GM19043 (cell line): ENCODE measurements around the gene CYP2E1.
A peak's percentile ranks its signal among the peaks of the same experiment; 100 is the strongest.
"Not testable (repeated sequence)": the region's sequence is repeated elsewhere in the genome, so short reads cannot be mapped to it uniquely, and the experiment has no call there.

ENCODE experiments used
- ATAC-seq: cut with Tn5 transposase; IDR thresholded peaks from one replicate; pipeline ENCODE4 v1.9.1; 2021; ENCODE audit warnings: low read depth; ENCODE audit not compliant: unreplicated experiment

CYP2E1 gene

GRCh38 chr10:133526957-133527588, at the start of gene CYP2E1:
Gene CYP2E1 (plus strand): TSS chr10:133527363. CDS start chr10:133527396, 33 bp downstream.
- no peak for ATAC-seq

GRCh38 chr10:133481086-133481643, 46.0 kb upstream of the CYP2E1 start:
- ATAC-seq: no peak

DNA sequence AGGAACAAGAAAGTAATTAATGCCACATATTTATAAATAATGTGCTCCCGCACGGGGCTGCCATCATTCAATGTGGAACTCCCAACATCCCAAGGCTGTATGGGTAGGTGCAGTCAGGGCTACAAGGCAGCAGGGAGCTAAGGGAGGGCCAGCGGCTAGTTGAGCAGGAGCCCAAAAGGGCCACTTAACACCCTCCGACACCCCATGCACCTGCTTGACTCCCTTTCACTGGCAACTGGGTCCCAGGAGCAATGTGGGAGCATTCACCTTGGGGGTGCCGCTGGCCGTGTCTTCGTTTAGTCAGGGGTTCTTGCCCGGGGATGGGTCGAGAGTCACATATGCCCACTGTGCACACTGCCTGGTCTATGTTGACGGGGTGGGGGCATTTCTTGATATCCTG, 45.5 kb upstream of the CYP2E1 start:
- ATAC-seq: no peak

- no peak for ATAC-seq
Observed at GRCh38 chr10:133484818-133485217, 42.3 kb upstream of the CYP2E1 start.

DNA sequence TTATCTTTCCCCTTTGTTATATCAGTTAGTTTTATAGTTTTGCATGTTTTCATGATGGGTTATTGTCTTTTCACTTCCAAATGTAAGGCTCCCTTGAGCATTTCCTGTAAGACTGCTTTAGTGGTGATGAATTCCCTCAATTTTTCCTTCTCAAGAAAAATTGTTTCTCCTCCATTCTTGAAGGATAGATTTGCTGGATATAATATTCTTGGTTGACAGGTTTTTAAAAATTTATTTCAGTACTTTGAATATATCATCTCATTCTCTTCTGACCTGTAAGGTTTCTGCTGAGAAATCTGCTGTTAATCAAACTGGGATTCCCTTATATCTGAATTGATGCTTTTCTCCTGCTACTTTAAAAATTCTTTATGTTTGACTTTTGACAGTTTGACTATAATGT, 40.1 kb upstream of the CYP2E1 start:
- no peak for ATAC-seq

- no peak for ATAC-seq
Observed at GRCh38 chr10:133488354-133488753, 38.8 kb upstream of the CYP2E1 start.

DNA sequence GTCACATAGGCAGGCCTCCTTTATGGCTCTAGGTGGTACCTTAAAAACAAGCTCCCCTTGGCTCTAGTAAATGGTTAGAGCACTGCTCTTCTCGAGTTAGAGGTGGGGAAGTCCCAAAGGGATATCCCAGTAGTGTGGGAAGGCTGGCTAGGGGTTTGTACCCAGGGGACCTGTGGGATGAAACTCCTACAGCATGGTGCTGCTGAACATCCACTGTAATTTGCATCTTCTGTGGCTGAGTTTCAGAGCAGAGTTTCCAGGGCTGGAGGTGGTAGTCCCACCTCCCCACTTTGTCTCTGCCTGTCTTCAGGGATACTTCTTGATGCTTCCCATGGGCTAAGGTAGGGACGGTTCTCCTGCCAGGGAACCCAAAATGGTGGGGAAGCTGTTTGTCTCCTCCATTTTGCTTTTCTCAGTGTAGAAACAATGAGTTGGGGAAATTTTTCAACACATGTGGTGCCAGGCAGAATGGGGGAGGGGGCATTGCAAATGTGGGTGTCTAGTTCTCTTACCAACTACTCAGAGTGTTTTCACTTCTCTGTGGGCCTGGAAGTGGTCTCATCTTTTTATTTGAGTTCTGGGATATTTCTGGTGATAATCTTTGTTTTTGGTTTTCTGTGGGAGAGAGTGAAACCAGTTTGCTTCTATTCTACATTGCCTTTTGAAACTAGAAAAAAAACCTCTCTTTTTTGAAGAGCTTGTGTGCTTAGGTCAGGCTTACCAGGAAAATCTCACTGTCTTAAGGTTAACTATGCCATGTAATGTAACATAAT, 37.2 kb upstream of the CYP2E1 start:
- ATAC-seq: no peak

DNA sequence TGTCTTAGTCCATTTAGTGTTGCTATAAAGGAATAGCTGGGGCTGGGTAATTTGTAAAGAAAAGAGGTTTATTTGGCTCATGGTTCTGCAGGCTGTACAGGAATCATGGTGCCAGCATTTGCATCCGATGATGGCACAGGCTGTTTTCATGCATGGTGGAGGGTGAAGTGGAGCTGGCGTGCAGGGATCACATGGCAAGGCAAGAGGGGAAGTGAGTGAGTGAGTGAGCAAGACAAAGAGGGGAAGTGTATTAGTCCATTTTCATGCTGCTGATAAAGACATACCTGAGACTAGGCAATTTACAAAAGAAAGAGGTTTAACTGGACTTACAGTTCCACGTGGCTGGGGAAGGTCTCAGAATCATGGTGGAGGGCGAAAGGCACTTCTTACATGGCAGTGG, 33.6 kb upstream of the CYP2E1 start:
- ATAC-seq: not testable (repeated sequence)

DNA sequence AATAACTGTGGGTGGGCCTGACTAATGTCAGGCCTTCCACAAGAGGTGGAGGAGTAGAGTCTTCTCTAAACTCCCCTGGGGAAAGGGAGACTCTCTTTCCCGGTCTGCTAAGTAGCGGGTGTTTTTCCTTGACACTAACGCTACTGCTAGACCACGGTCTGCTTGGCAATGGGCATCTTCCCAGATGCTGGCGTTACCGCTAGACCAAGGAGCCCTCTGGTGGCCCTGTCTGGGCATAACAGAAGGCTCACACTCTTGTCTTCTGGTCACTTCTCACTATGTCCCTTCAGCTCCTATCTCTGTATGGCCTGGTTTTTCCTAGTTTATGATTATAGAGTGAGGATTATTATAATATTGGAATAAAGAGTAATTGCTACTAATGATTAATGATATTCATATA, 29.8 kb upstream of the CYP2E1 start:
- not testable (repeated sequence) for ATAC-seq

DNA sequence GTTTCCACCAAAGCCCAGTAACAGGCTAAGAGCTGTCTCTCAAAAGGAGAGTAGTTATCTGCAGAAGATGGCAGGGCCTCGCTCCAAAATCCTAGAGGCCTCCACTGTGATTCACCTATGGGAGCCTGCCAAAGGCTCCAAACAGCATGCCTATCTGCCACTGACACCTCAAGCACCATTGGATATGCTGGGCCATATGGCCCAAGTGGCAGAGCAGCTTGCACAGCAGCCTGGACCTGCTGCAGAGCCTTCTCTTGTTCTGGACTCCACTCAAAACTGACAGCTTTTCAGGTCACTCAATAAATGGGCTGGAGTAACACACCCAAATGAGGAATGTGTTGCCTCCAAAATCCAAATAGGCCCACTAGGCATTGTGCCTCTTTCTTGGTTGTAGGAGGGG, 28.0 kb upstream of the CYP2E1 start:
- not testable (repeated sequence) for ATAC-seq

DNA sequence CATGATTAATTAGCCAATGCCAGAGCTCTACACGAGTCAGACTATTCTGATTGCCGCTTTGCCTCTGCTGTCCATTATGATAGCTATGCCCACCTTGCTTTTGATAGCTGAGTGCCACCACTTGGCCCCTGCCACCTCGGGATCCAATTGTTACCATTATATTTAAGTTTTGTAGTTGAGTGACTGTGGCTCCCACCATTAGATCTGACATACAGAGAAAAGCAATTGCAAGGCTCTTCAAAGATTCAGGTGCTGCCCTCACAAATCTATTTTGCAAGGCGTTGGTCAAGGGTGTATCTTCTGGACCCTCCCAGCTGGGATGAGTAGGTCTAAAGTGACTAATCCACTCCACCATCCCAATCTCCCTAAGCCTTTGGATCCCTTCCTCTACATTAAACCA, 26.3 kb upstream of the CYP2E1 start:
- ATAC-seq: not testable (repeated sequence)

- ATAC-seq: no peak
Observed at GRCh38 chr10:133509700-133510099, 17.5 kb upstream of the CYP2E1 start.

GRCh38 chr10:133511408-133511807, 15.8 kb upstream of the CYP2E1 start:
- ATAC-seq: no peak

DNA sequence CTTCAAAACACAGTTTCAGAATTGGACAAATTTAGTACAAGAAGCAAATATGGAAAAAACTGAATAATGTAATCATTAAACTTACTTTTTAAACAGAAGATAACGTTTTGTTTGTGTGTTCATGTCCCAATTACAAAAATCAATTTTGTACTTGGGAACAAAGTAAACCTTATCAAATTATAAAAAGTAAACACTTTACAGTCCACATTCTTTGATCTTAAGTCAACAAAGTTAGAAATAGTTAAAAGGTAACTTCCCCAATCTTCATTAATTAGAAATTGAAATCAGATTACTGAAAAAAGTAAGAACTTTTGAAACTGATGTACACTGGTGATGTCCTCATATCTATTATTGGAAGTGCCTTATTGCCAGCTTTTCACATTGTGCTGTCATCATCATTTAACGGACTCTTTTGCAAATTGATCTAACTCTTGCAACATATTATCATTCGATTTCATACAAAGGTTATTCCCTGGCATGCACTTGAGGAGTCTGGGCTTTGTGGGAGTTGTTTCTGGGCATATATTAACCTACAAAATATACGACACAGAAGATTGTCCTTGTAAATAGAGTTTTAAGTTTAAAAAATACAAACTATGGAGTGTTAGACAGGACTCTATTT, 15.1 kb upstream of the CYP2E1 start:
- no peak for ATAC-seq

- ATAC-seq: no peak
Observed at GRCh38 chr10:133515471-133515870, 11.7 kb upstream of the CYP2E1 start.

- ATAC-seq: no peak
Observed at GRCh38 chr10:133516057-133516456, 11.1 kb upstream of the CYP2E1 start.

GRCh38 chr10:133518517-133518916, 8.6 kb upstream of the CYP2E1 start:
- not testable (repeated sequence) for ATAC-seq

GRCh38 chr10:133520193-133520738, 6.9 kb upstream of the CYP2E1 start:
- ATAC-seq: peak; percentile 88

DNA sequence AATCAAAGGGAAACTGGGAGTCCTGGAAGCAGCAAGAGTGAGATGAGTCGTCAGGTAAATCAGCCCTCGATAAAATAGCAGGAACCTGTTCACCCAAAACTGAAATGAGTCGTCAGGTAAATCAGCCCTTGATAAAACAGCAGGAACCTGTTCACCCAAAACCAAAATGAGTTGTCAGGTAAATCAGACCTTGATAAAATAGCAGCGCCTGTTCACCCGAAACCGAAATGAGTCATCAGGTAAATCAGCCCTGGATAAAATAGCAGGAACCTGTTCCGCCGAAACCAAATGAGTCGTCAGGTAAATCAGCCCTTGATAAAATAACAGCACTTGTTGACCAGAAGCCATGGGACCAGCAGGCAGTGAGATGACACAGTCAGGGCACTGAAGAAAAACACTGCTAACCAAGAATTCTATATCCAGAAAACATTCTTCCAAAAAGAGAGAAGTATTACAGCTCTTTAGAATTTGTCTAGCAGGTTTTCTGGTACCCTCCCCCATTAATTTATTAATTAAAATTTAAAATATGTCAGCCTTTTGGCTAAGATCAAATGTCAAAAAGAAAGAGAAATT, 3.4 kb upstream of the CYP2E1 start:
- ATAC-seq: no peak

- no peak for ATAC-seq
Observed at GRCh38 chr10:133525444-133525843, 1.7 kb upstream of the CYP2E1 start.

DNA sequence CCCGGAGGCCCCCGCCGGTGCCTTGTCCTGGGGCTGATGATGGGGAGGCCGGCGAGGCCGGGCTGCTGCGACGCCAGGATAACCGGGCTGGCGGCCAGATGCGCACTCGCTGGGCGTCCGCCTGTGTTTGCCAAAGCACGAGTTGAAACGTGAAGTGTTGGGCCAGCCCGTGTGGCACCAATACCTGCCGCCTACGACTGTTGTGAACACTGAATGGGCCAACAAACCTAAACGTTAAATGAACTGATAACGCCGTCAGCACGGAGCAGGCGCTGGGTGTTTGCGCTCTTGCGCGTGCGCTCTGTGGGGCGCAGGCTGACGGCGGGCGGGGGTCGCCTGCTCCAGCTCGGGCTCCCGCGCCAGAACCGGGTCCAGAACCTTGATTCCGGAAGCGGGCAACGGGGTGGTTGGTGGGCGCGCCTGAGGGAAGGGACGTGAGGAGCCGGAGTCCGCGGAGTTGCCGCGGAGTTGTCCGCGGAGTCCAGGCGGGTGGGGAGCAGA, 658 bp downstream of the CYP2E1 start:
- ATAC-seq: no peak
